Activated naive CD8-positive, alpha-beta T cell treated with anti-CD3 and anti-CD28 coated beads, Interleukin-2, amount 50 U/mL, for 24 hours (primary cell): ENCODE measurements around the gene ZNF354C.

Source experiments
- ATAC-seq: fragments of 150-1000 bp; cut with Tn5 transposase; one replicate; pipeline ENCODE4 v1.10.0; 2021
- DNase-seq: peaks from one replicate; pipeline ENCODE4 v3.0.0; 2021
- H3K27ac Mint-ChIP-seq: one replicate; pipeline ENCODE4 v1.8.0; 2021; ENCODE audit warnings: mild to moderate bottlenecking, mixed read lengths
- H3K27me3 Mint-ChIP-seq: one replicate; pipeline ENCODE4 v1.8.0; 2021; ENCODE audit warnings: mixed read lengths
- H3K36me3 Mint-ChIP-seq: one replicate; pipeline ENCODE4 v1.8.0; 2021; ENCODE audit warnings: low read depth, mixed read lengths
- H3K4me1 Mint-ChIP-seq: one replicate; pipeline ENCODE4 v1.8.0; 2021; ENCODE audit warnings: mixed read lengths
- H3K4me3 Mint-ChIP-seq: one replicate; pipeline ENCODE4 v1.8.0; 2021; ENCODE audit warnings: mild to moderate bottlenecking, moderate library complexity, mixed read lengths
- H3K9me3 Mint-ChIP-seq: one replicate; pipeline ENCODE4 v1.8.0; 2021; ENCODE audit warnings: mixed read lengths

The ZNF354C gene

GRCh38 chr5:179120421-179120861 lies 60.3 kb downstream of the ZNF354C start:
- no peak overlapping the region for H3K27ac Mint-ChIP-seq
- peaks cover 4% of the 10 kb centered on the region for H3K9me3 Mint-ChIP-seq
- H3K27me3 Mint-ChIP-seq, result no peaks in the 10 kb centered on the region
- H3K4me1 Mint-ChIP-seq, result no peaks in the 10 kb centered on the region
- ATAC-seq (no peak), DNase-seq (no peak)
- no peak overlapping the region for H3K4me3 Mint-ChIP-seq
- no peaks in the 10 kb centered on the region for H3K36me3 Mint-ChIP-seq

- Mint-ChIP-seq H3K9me3 (peaks cover 3% of the 10 kb centered on the region), H3K36me3 (no peaks in the 10 kb centered on the region), H3K4me3 (no peak overlapping the region), H3K4me1 (no peaks in the 10 kb centered on the region), H3K27me3 (no peaks in the 10 kb centered on the region), H3K27ac (no peak overlapping the region)
- no peak for ATAC-seq
- DNase-seq, result no peak
Observed at GRCh38 chr5:179120951-179121666, 60.9 kb downstream of the ZNF354C start.

GRCh38 chr5:179121667-179122111 lies 61.5 kb downstream of the ZNF354C start:
- ATAC-seq (no peak), DNase-seq (no peak)
- Mint-ChIP-seq H3K27me3 (no peaks in the 10 kb centered on the region), H3K4me1 (no peaks in the 10 kb centered on the region), H3K4me3 (no peak overlapping the region), H3K36me3 (no peaks in the 10 kb centered on the region), H3K9me3 (peaks cover 3% of the 10 kb centered on the region), H3K27ac (no peak overlapping the region)

- DNase-seq (no peak), ATAC-seq (no peak)
- Mint-ChIP-seq H3K9me3 (peaks cover 3% of the 10 kb centered on the region), H3K36me3 (no peaks in the 10 kb centered on the region), H3K4me1 (no peaks in the 10 kb centered on the region), H3K4me3 (no peak overlapping the region), H3K27me3 (no peaks in the 10 kb centered on the region), H3K27ac (no peak overlapping the region)
Observed at GRCh38 chr5:179122411-179123108, 62.4 kb downstream of the ZNF354C start.

- H3K4me1 Mint-ChIP-seq, result no peaks in the 10 kb centered on the region
- H3K9me3 Mint-ChIP-seq, result peaks cover 3% of the 10 kb centered on the region
- H3K27me3 Mint-ChIP-seq, result no peaks in the 10 kb centered on the region
- no peak overlapping the region for H3K4me3 Mint-ChIP-seq
- ATAC-seq (no peak), DNase-seq (no peak)
- no peak overlapping the region for H3K27ac Mint-ChIP-seq
- no peaks in the 10 kb centered on the region for H3K36me3 Mint-ChIP-seq
Observed at GRCh38 chr5:179123109-179123426, 62.9 kb downstream of the ZNF354C start.

- no peak for ATAC-seq
- DNase-seq, result no peak
- Mint-ChIP-seq H3K27ac (no peak overlapping the region), H3K4me1 (no peaks in the 10 kb centered on the region), H3K9me3 (peaks cover 3% of the 10 kb centered on the region), H3K27me3 (no peaks in the 10 kb centered on the region), H3K4me3 (no peak overlapping the region), H3K36me3 (no peaks in the 10 kb centered on the region)
Observed at GRCh38 chr5:179123491-179124272, 63.5 kb downstream of the ZNF354C start.

GRCh38 chr5:179124273-179124852 lies 64.2 kb downstream of the ZNF354C start:
- Mint-ChIP-seq H3K27me3 (no peaks in the 10 kb centered on the region), H3K27ac (no peak overlapping the region), H3K36me3 (no peaks in the 10 kb centered on the region), H3K9me3 (peaks cover 3% of the 10 kb centered on the region), H3K4me3 (no peak overlapping the region), H3K4me1 (no peaks in the 10 kb centered on the region)
- DNase-seq (no peak), ATAC-seq (no peak)

- Mint-ChIP-seq H3K27ac (no peak overlapping the region), H3K4me1 (no peaks in the 10 kb centered on the region), H3K4me3 (no peak overlapping the region), H3K36me3 (no peaks in the 10 kb centered on the region), H3K9me3 (peaks cover 2% of the 10 kb centered on the region), H3K27me3 (no peaks in the 10 kb centered on the region)
- ATAC-seq (no peak), DNase-seq (no peak)
Observed at GRCh38 chr5:179124853-179125788, 64.9 kb downstream of the ZNF354C start.

GRCh38 chr5:179125789-179126505 lies 65.8 kb downstream of the ZNF354C start:
- no peaks in the 10 kb centered on the region for H3K9me3 Mint-ChIP-seq

GRCh38 chr5:179126506-179126991 lies 66.4 kb downstream of the ZNF354C start:
- DNase-seq (no peak), ATAC-seq (no peak)
- Mint-ChIP-seq H3K27ac (no peak overlapping the region), H3K4me1 (no peaks in the 10 kb centered on the region), H3K36me3 (no peaks in the 10 kb centered on the region), H3K4me3 (no peak overlapping the region), H3K27me3 (no peaks in the 10 kb centered on the region), H3K9me3 (no peaks in the 10 kb centered on the region)

More at GRCh38 chr5:179125789-179126505, 65.8 kb downstream of the ZNF354C start:
- Mint-ChIP-seq H3K27me3 (no peaks in the 10 kb centered on the region), H3K27ac (no peak overlapping the region), H3K4me1 (no peaks in the 10 kb centered on the region), H3K36me3 (no peaks in the 10 kb centered on the region), H3K4me3 (no peak overlapping the region)
- ATAC-seq, result no peak
- DNase-seq, result no peak

GRCh38 chr5:179127136-179128040 lies 67.2 kb downstream of the ZNF354C start:
- H3K27me3 Mint-ChIP-seq, result no peaks in the 10 kb centered on the region
- H3K36me3 Mint-ChIP-seq, result no peaks in the 10 kb centered on the region
- no peaks in the 10 kb centered on the region for H3K4me1 Mint-ChIP-seq
- no peak overlapping the region for H3K27ac Mint-ChIP-seq
- DNase-seq (no peak), ATAC-seq (no peak)
- H3K9me3 Mint-ChIP-seq, result no peaks in the 10 kb centered on the region
- no peak overlapping the region for H3K4me3 Mint-ChIP-seq

GRCh38 chr5:179128041-179128365 lies 67.8 kb downstream of the ZNF354C start:
- Mint-ChIP-seq H3K9me3 (no peaks in the 10 kb centered on the region), H3K4me1 (no peaks in the 10 kb centered on the region), H3K4me3 (no peak overlapping the region), H3K36me3 (no peaks in the 10 kb centered on the region), H3K27me3 (no peaks in the 10 kb centered on the region), H3K27ac (no peak overlapping the region)
- ATAC-seq (no peak), DNase-seq (no peak)
